Colonic mucosa (tissue), 4 donors: ENCODE results near the gene CCDC9. TPM values are rescaled to one million over a fixed set of nuclear protein-coding genes. Genes with fewer than 3 reads are reported as not detected.
A peak's percentile ranks its signal among the peaks of the same experiment; 100 is the strongest.
"Not testable (repeated sequence)": the region's sequence is repeated elsewhere in the genome, so short reads cannot be mapped to it uniquely, and the experiment has no call there.

Experiments used
- DNase-seq: peaks from one replicate; pipeline ENCODE4 v3.0.0-alpha.2; 2020
- H3K27ac ChIP-seq: fragments of 200-600 bp; one replicate; pipeline ENCODE4 v1.8.0; 2021
- H3K27me3 ChIP-seq: fragments of 200-600 bp; one replicate; pipeline ENCODE4 v1.8.0; 2021
- H3K36me3 ChIP-seq: fragments of 200-600 bp; one replicate; pipeline ENCODE4 v1.8.0; 2021
- H3K4me1 ChIP-seq: fragments of 200-600 bp; one replicate; pipeline ENCODE4 v1.8.0; 2021; ENCODE audit warnings: mild to moderate bottlenecking
- H3K4me3 ChIP-seq: fragments of 200-600 bp; one replicate; pipeline ENCODE4 v1.8.0; 2021
- H3K9ac ChIP-seq, 2 donors: one replicate each; pipeline ENCODE4 v1.7.0; 2013; ENCODE audit warnings: control low read depth in 2 of 2, low read depth in 2 of 2, low read length in 2 of 2
- H3K9me3 ChIP-seq: fragments of 200-600 bp; one replicate; pipeline ENCODE4 v1.8.0; 2021
- CTCF ChIP-seq: fragments of 200-600 bp; IDR thresholded peaks from one replicate; pipeline ENCODE4 v1.8.0; 2022; ENCODE audit warnings: antibody characterized with exemption, mild to moderate bottlenecking
- intact Hi-C: fragments of 100-400 bp; cut with DNase I; formaldehyde crosslinking; loops from one replicate; pipeline ENCODE4 v1.14.1; 2022
- total RNA-seq, 2 donors: library from RNA; stranded (reverse); fragmentation: NEBNext Ultra II Directional in 1 of 2; extraction: Animal tissue kit (Norgen Biotek cat#: 25700) in 1 of 2; gene quantifications; one replicate each; pipeline ENCODE4 v1.2.1, GENCODE V29; 2021
- donor health status: healthy.
- donor health status: DM: no; HTN: no; CAD: no.
- donor health status: DM: no; HTN: no; CAD: no.

The CCDC9 gene
- total RNA-seq, 2 donors from 2014 or later: 27.2 to 37.3 TPM

- H3K4me1 ChIP-seq: peaks cover 5% of the 10 kb centered on the region
- H3K27ac ChIP-seq: no peak overlapping the region
- DNase-seq: no peak
- peaks cover 19% of the 10 kb centered on the region for H3K27me3 ChIP-seq
- no peak for TF ChIP-seq CTCF
- intact Hi-C loops: loop anchor here (5.0 kb wide), 1 partner anchor 95 kb away; no protein-coding TSS in a partner anchor
- no peak overlapping the region for H3K4me3 ChIP-seq
- H3K36me3 ChIP-seq: no peaks in the 10 kb centered on the region
- H3K9me3 ChIP-seq: no peaks in the 10 kb centered on the region
- no peak overlapping the region for H3K9ac ChIP-seq
Observed at GRCh38 chr19:47241919-47242577, 14.3 kb upstream of the CCDC9 start.

GRCh38 chr19:47243364-47243775, 13.0 kb upstream of the CCDC9 start:
- H3K9me3 ChIP-seq: no peaks in the 10 kb centered on the region
- H3K9ac ChIP-seq: peak overlapping the region in 1 of 2 donors; percentile 78
- H3K27me3 ChIP-seq: peaks cover 19% of the 10 kb centered on the region
- peaks cover 5% of the 10 kb centered on the region for H3K4me1 ChIP-seq
- no peak for TF ChIP-seq CTCF
- intact Hi-C loops: loop anchor here (5.0 kb wide), 1 partner anchor 96 kb away; no protein-coding TSS in a partner anchor
- H3K4me3 ChIP-seq: peak overlapping the region; percentile 5
- H3K27ac ChIP-seq: no peak overlapping the region
- no peaks in the 10 kb centered on the region for H3K36me3 ChIP-seq
- no peak for DNase-seq

- intact Hi-C loops: loop anchor here (1.0 to 5.0 kb wide), 2 partner anchors 34 to 97 kb away; no protein-coding TSS in a partner anchor
- peak; percentile 96 for TF ChIP-seq CTCF
- Histone ChIP-seq H3K27ac (peak overlapping the region; percentile 29), H3K4me3 (peak overlapping the region; percentile 12), H3K27me3 (peaks cover 18% of the 10 kb centered on the region), H3K4me1 (peaks cover 5% of the 10 kb centered on the region), H3K9ac (peak overlapping the region; percentile 57 to 78), H3K9me3 (no peaks in the 10 kb centered on the region), H3K36me3 (no peaks in the 10 kb centered on the region)
- peak; percentile 90 for DNase-seq
Observed at GRCh38 chr19:47243776-47244547, 12.4 kb upstream of the CCDC9 start.

GRCh38 chr19:47247308-47247990, 8.9 kb upstream of the CCDC9 start:
- TF ChIP-seq CTCF: peak; percentile 96
- no peak overlapping the region for H3K27ac ChIP-seq

GRCh38 chr19:47253016-47253415, 3.3 kb upstream of the CCDC9 start:
- intact Hi-C loops, H3K9me3 ChIP-seq, H3K27ac ChIP-seq, H3K4me3 ChIP-seq, DNase-seq, H3K4me1 ChIP-seq, H3K9ac ChIP-seq, H3K27me3 ChIP-seq, H3K36me3 ChIP-seq: not testable (repeated sequence)

More at GRCh38 chr19:47247308-47247990, 8.9 kb upstream of the CCDC9 start:
- H3K4me1 ChIP-seq: peaks cover 5% of the 10 kb centered on the region
- no peaks in the 10 kb centered on the region for H3K9me3 ChIP-seq
- no peak overlapping the region for H3K9ac ChIP-seq
- H3K36me3 ChIP-seq: no peaks in the 10 kb centered on the region
- no peak overlapping the region for H3K4me3 ChIP-seq
- no peaks in the 10 kb centered on the region for H3K27me3 ChIP-seq
- peak; percentile 86 for DNase-seq
- intact Hi-C loops: no loop called here
